GM20000 (cell line): Measurements from ENCODE around the gene SLC39A11.
"Not testable (repeated sequence)": the region's sequence is repeated elsewhere in the genome, so short reads cannot be mapped to it uniquely, and the experiment has no call there.

Source experiments
- DNase-seq: peaks from one replicate; pipeline ENCODE4 v3.0.0; 2012; ENCODE audit warnings: low spot score
- CTCF ChIP-seq: IDR thresholded peaks from 2 replicates; pipeline ENCODE4 v1.5.1; 2012; ENCODE audit warnings: mild to moderate bottlenecking, control low read depth; ENCODE audit errors: extremely low read depth, missing control alignments

The SLC39A11 gene

GRCh38 chr17:72766761-72767356 lies 325.6 kb downstream of the SLC39A11 start:
- TF ChIP-seq CTCF: no peak
- no peak for DNase-seq

GRCh38 chr17:72765368-72766153 lies 326.9 kb downstream of the SLC39A11 start:
- no peak for TF ChIP-seq CTCF
- DNase-seq: no peak

GRCh38 chr17:72764632-72765041 lies 327.9 kb downstream of the SLC39A11 start:
- no peak for DNase-seq
- no peak for TF ChIP-seq CTCF

DNA sequence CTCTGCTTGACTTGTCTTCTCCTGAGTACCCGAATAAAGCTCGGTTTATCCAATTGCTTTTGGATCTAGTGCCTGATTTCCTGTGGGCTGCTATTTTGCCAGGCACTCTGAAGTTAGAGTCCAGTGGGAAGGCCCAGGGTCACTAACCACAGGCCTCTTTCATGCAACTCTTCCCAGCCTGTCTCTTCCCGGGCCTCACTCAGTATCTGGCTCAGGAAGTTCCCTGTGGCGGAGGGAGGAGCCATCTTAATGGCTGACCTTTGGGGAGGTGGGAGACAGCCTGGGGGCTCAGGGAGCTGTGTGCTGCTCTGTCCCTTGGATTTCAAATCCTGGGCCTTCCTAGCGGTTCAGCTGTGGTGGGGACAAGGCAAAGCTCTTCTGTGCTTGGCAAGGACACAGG lies 328.5 kb downstream of the SLC39A11 start:
- no peak for DNase-seq

GRCh38 chr17:72761893-72762575 lies 330.5 kb downstream of the SLC39A11 start:
- not testable (repeated sequence) for DNase-seq

More for the DNA sequence above, 328.5 kb downstream of the SLC39A11 start:
- no peak for TF ChIP-seq CTCF

DNA sequence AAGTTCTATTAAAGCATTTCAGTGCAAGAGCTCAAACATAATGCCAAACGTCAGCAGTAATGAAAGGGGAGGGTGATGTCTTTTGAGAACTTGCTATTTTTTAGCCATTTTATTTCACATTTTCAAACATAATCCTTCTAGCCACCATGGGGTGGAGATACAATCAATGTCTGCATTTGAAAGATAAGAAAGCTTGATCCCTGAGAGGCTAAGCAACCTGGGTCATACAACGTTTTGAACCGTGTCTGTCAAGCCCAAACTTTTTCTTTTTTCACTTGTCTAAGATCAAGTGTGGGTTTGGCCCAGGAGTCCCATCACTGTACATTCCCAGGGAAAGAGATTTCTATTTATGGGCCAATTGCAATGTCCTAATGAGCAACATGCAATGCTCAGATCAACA lies 331.1 kb downstream of the SLC39A11 start:
- TF ChIP-seq CTCF: no peak
- no peak for DNase-seq

DNA sequence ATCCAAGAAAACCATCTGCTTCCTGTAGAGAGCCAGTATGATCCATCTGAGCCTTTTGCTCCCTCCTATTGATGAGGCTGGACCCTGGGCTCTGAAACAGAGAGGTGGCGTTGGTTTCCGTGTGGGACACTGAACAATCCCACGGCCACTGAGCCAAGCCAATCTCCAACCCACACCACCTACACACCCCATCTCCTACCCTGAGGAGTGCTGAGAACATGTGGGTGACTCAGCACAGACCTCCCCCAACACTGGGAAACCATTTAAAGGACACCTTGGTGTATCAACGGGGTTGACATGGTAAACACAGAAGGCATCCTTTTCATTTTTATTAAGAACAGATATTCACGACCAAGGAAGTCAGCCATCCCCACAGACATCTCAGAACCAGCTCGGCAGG lies 332.1 kb downstream of the SLC39A11 start:
- DNase-seq: no peak
- TF ChIP-seq CTCF: no peak
